GM18499 (cell line): ENCODE data around the gene CTR9.

Source experiments
- ATAC-seq: cut with Tn5 transposase; IDR thresholded peaks from one replicate; pipeline ENCODE4 v1.9.1; 2021; ENCODE audit warnings: moderate number of reproducible peaks; ENCODE audit not compliant: insufficient read depth, unreplicated experiment

Gene CTR9

DNA sequence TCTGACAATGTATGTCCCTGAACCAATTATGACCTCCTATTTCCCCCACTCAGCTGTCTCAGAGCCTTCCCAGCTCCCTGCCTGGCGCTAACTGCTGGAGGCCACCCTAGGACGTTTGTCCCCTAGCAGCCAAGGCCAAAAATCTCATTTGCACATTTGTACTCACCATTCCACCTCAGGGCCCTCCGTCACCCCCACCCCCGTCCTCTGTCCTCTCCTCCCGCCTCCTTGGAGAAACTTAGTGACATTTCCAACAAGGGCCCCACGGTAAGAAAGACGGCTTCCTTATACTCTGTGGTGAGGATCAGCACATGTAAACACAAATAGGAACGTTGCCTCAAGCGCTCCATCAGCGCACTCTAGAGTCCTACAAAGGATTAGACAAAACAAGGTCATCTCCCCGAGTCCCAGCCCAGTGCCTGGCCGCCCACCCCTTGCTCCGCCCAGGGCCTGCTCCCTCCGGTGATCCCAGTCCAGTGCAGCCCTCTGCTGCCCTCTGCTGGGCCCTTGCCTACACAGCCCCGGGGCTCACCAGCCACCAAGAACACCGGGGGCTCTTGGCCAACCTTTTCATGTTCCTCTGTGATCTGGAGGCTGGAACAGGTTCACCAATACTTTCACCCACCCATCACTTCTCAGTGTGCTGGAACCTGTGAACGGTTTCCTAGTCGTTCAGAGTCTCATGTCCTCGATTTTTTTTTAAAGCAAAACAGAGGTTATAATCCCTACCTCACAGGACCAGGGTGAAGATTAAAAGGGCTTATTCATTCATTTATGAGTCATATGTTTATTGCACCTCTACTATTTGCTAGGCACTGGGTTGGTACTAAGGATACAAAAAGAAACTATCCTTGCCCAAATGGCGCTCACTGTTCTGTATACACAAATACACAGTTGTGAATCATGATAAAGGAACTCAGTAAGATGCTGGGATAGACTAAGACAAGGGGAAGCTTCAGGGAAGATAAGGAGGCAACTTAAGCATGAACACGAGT lies 15.3 kb upstream of the CTR9 start:
- ATAC-seq, result peak; percentile 66

- no peak for ATAC-seq
These were observed 8.4 kb upstream of the CTR9 start for GRCh38 chr11:10742460-10743208.

- ATAC-seq, result no peak
These were observed 7.6 kb upstream of the CTR9 start for GRCh38 chr11:10743354-10744000.

GRCh38 chr11:10744206-10744605 lies 6.8 kb upstream of the CTR9 start:
- ATAC-seq, result no peak

DNA sequence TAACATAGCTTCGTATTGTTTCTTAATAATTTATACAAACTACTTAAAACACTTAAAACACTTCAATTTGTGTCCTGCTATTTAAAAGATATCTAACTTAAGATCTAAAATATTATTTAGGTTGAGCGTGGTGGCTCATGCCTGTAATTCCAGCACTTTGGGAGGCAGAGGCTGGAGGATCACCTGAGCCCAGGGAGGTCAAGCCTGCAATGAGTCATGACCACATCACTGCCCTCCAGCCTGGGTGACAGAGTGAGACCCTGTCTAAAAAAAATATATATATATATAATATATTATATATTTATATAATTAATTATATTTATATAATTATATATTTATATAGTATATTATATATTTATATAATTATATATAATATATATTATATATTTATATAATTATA lies 4.2 kb upstream of the CTR9 start:
- no peak for ATAC-seq

GRCh38 chr11:10747733-10748132 lies 3.3 kb upstream of the CTR9 start:
- ATAC-seq, result no peak

GRCh38 chr11:10749476-10749875 lies 1.6 kb upstream of the CTR9 start:
- no peak for ATAC-seq

- ATAC-seq, result no peak
These were observed 515 bp downstream of the CTR9 start for GRCh38 chr11:10751581-10751940.

GRCh38 chr11:10752061-10752460 lies 1.0 kb downstream of the CTR9 start:
- no peak for ATAC-seq

GRCh38 chr11:10752486-10752885 lies 1.4 kb downstream of the CTR9 start:
- ATAC-seq, result no peak

DNA sequence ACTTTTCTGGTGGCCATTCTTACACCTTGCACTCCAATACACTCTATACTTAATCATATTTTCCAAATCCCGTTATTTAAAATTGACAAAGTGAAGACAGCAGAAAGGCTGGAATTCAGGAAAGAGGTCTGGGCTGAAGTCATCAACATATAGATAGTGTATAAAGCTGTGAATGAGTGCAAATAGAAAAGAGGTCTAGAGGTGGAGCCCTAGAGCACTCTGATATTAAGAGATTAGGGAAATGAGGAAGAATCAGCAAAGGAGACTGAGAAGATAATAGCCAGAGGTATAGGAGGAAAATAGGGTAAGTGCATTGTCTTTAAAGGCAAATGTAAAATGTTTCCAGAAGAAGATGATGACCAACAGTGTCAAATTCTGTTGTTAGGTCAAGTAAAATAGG lies 7.9 kb downstream of the CTR9 start:
- ATAC-seq, result no peak

DNA sequence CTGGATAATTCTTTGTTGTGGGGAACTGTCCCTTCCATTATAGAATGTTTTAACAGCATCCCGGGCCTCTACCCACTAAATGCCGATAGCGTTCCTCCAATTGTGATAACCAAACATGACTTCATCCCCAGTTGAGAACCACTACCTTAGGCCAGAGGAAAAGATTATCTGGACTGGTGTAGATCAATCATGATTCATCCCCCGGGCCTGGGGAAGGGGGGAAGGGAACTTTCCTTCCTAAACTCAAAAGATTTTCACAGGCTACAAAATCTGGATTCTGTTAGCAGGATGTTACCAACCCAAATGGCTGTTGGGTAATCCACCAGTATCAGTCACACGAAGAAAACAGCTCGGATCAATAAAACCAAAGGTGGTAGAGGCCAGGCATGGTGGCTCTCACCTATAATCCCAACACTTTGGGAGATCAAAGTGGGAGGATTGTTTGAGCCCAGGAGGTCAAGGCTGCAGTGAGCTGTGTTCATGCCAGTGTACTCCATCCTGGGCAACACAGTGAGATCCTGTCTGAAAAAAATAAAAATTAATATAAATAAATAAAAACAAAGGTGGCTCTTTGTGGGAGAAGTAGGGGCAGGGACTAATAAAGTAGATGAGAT lies 10.1 kb downstream of the CTR9 start:
- ATAC-seq, result no peak

DNA sequence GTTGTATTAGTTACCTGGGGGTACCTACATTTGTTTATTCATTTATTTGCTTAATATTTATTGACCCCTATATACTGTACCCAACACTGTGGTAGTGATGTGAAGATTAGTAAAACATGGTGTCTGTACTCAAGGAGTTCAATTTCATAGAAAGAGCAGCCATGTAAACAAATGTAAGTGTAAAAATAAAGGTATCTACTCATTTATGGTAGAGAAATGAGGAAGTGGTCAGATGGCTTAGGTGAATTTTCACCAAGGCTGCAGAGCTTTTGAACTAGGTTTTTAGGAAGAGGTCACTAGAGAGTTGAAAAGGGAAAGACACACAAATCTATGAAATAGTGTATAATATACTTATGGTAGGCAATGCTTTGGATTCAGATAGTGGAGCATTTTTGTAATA lies 11.1 kb downstream of the CTR9 start:
- peak; percentile 89 for ATAC-seq

DNA sequence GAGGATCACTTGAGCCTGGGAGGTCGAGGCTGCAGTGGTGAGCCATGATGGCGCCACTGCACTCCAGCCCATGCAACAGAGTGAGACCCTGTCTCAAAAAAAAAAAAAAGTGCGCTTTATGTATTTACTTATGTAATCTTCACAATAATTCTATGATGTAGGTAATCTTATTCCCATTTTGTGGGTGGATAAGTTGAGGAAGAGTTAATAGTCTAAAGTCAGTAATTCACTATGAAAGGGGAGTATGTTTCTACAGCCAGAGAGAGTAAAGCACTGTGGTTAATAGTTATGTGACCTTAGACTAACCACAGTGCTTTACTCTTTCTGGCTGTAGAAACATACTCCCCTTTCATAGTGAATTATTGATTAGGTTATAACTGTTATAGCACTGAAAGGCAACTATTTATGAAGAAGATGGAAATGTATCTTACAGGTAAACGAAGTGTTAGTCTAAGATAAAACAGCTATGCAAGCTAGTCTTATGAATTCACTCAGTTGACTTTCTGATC lies 11.9 kb downstream of the CTR9 start:
- ATAC-seq, result no peak

GRCh38 chr11:10763766-10764165 lies 12.7 kb downstream of the CTR9 start:
- ATAC-seq, result no peak

DNA sequence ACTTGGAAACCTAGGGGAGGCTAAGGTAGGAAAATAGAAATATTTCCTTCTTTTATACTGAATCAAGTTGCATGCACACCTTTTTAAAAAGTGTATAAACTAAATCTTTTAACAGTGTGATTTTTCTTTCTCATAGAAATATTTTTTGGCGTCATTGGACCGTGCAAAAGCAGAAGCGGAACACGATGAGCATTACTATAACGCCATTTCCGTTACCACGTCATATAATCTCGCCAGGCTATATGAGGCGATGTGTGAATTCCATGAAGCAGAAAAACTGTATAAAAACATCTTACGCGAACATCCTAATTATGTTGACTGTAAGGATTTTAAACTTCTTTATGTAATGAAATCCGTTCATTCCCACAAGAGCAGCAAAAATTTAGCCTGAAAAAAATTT lies 13.4 kb downstream of the CTR9 start:
- ATAC-seq, result no peak

DNA sequence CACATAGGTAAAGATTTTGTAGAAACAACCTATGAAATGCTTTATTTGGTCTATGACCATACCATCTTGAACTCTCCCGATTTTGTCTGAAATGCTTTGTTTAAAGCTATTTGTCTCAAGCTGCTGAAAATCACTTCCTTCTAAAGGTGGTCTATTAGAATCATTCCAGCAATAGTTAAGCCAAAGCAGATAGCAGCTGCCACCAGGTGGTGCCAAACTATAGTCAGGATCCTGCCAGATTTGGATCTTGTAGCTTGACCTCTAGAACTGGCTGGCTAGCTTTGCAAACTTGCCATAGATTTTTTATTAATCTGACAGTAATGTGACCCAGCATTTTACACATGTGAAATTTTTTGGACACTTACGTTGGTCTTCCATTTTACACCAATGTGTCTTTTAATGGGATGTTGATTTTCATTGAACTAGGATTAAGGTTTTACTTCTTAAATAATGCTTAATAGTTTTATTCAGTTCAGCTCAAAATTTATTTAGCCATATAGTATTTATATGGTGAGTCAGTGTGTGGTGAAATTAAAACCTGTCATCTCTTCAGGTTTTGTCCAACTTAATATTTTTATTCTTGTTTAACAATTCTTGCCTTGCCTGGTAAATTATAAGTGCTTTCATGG lies 19.7 kb downstream of the CTR9 start:
- no peak for ATAC-seq

GRCh38 chr11:10771457-10771856 lies 20.4 kb downstream of the CTR9 start:
- ATAC-seq, result no peak

GRCh38 chr11:10774811-10775210 lies 23.8 kb downstream of the CTR9 start:
- no peak for ATAC-seq

DNA sequence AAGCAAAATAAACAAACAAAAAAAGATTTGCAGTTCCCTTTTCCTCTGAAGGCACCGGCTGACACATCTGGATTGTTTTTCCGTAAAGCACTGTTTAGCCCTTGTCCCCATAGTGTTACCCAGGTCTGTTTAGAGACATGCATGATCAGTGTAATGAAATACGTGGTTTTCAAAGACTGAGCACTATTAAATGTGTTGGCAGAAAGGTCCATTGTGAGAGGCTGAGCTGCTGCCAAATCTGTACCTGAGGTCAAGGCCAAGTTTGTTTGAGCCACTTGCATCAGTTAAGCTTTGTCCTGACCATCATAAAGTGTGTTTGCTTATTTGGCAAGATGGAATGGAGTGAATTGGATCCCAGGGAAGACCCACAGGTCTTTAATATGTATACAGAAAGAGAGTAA lies 26.3 kb downstream of the CTR9 start:
- ATAC-seq, result no peak
